ENCODE measurements around the gene SCLY. TPM values are rescaled to one million over a fixed set of nuclear protein-coding genes. Genes with fewer than 3 reads are reported as not detected.
"Not testable (repeated sequence)": the region's sequence is repeated elsewhere in the genome, so short reads cannot be mapped to it uniquely, and the experiment has no call there.

The SCLY gene
- total and polyA plus RNA-seq, 2 experiments from 2014 or later = 12.7 to 21.1 TPM

- Histone ChIP-seq H3K4me2 (no peak overlapping the region), H3K36me3 (replicated peaks; ENCODE audit: insufficient read depth, low read depth) (no peaks in the 10 kb centered on the region), H3K4me3 (no peak overlapping the region), H3K9me2 (replicated peaks; ENCODE audit: insufficient read depth) (no peaks in the 10 kb centered on the region), H3K4me1 (ENCODE audit: insufficient read depth) (peaks cover 21% of the 10 kb centered on the region), H3K9me3 (ENCODE audit: low read depth) (no peaks in the 10 kb centered on the region), H4K20me1 (ENCODE audit: insufficient read depth, poor library complexity, severe bottlenecking) (no peaks in the 10 kb centered on the region), H3K79me2 (peaks cover 15% of the 10 kb centered on the region), H3K27ac (no peak overlapping the region), H3K27me3 (no peaks in the 10 kb centered on the region), H2AFZ (no peak overlapping the region)
- no peak for DNase-seq (ENCODE audit: low spot score)
- 86% methylated on average over 9 of the region's 9 CpGs for WGBS (ENCODE audit: low lambda C conversion rate, missing lambda C conversion rate)
- TF ChIP-seq EZH2phosphoT487 (IDR thresholded peaks at IDR 0.05; ENCODE audit: low read depth, severe bottlenecking, unreplicated experiment) (no peak), EZH2 (IDR thresholded peaks at IDR 0.05; ENCODE audit: borderline replicate concordance) (no peak), CTCF (IDR thresholded peaks at IDR 0.05; ENCODE audit: poor library complexity) (no peak)
Measured at GRCh38 chr2:238066218-238066617, 5.4 kb downstream of the SCLY start.

GRCh38 chr2:238066718-238067117 lies 5.9 kb downstream of the SCLY start:
- H3K36me3 ChIP-seq (replicated peaks; ENCODE audit: insufficient read depth, low read depth); H3K4me3 ChIP-seq; H2AFZ ChIP-seq; H3K4me2 ChIP-seq; H3K27me3 ChIP-seq; H3K9me2 ChIP-seq (replicated peaks; ENCODE audit: insufficient read depth); DNase-seq (ENCODE audit: low spot score); H3K27ac ChIP-seq; H4K20me1 ChIP-seq (ENCODE audit: insufficient read depth, poor library complexity, severe bottlenecking); H3K9me3 ChIP-seq (ENCODE audit: low read depth): not testable (repeated sequence)
- H3K4me1 ChIP-seq (ENCODE audit: insufficient read depth) = peaks cover 16% of the 10 kb centered on the region
- peaks cover 15% of the 10 kb centered on the region for H3K79me2 ChIP-seq
- WGBS (ENCODE audit: low lambda C conversion rate, missing lambda C conversion rate) = over 99% methylated on average over 7 of the region's 7 CpGs

GRCh38 chr2:238067939-238068338 lies 7.1 kb downstream of the SCLY start:
- no peaks in the 10 kb centered on the region for H3K9me2 ChIP-seq (replicated peaks; ENCODE audit: insufficient read depth)
- no peaks in the 10 kb centered on the region for H3K27me3 ChIP-seq
- H3K4me3 ChIP-seq = no peak overlapping the region
- WGBS (ENCODE audit: low lambda C conversion rate, missing lambda C conversion rate) = 96% methylated on average over 7 of the region's 7 CpGs
- no peak overlapping the region for H2AFZ ChIP-seq
- no peak overlapping the region for H3K4me2 ChIP-seq
- H3K9me3 ChIP-seq (ENCODE audit: low read depth) = no peaks in the 10 kb centered on the region
- no peaks in the 10 kb centered on the region for H4K20me1 ChIP-seq (ENCODE audit: insufficient read depth, poor library complexity, severe bottlenecking)
- DNase-seq (ENCODE audit: low spot score) = no peak
- TF ChIP-seq CTCF (IDR thresholded peaks at IDR 0.05; ENCODE audit: poor library complexity) (no peak), EZH2 (IDR thresholded peaks at IDR 0.05; ENCODE audit: borderline replicate concordance) (no peak), EZH2phosphoT487 (IDR thresholded peaks at IDR 0.05; ENCODE audit: low read depth, severe bottlenecking, unreplicated experiment) (no peak)
- H3K79me2 ChIP-seq = peaks cover 2% of the 10 kb centered on the region
- H3K27ac ChIP-seq = no peak overlapping the region
- H3K36me3 ChIP-seq (replicated peaks; ENCODE audit: insufficient read depth, low read depth) = no peaks in the 10 kb centered on the region
- H3K4me1 ChIP-seq (ENCODE audit: insufficient read depth) = peaks cover 10% of the 10 kb centered on the region

- H3K9me2 ChIP-seq (replicated peaks; ENCODE audit: insufficient read depth) = no peaks in the 10 kb centered on the region
- TF ChIP-seq CTCF (IDR thresholded peaks at IDR 0.05; ENCODE audit: poor library complexity) (no peak), EZH2 (IDR thresholded peaks at IDR 0.05; ENCODE audit: borderline replicate concordance) (no peak), EZH2phosphoT487 (IDR thresholded peaks at IDR 0.05; ENCODE audit: low read depth, severe bottlenecking, unreplicated experiment) (no peak)
- no peak for DNase-seq (ENCODE audit: low spot score)
- no peaks in the 10 kb centered on the region for H4K20me1 ChIP-seq (ENCODE audit: insufficient read depth, poor library complexity, severe bottlenecking)
- no peak overlapping the region for H3K4me2 ChIP-seq
- H3K79me2 ChIP-seq = peaks cover 2% of the 10 kb centered on the region
- H3K36me3 ChIP-seq (replicated peaks; ENCODE audit: insufficient read depth, low read depth) = no peaks in the 10 kb centered on the region
- no peaks in the 10 kb centered on the region for H3K27me3 ChIP-seq
- 94% methylated on average over 10 of the region's 10 CpGs for WGBS (ENCODE audit: low lambda C conversion rate, missing lambda C conversion rate)
- H3K27ac ChIP-seq = no peak overlapping the region
- no peak overlapping the region for H3K4me3 ChIP-seq
- H3K4me1 ChIP-seq (ENCODE audit: insufficient read depth) = peaks cover 10% of the 10 kb centered on the region
- no peaks in the 10 kb centered on the region for H3K9me3 ChIP-seq (ENCODE audit: low read depth)
- no peak overlapping the region for H2AFZ ChIP-seq
Measured at GRCh38 chr2:238069021-238069709, 8.4 kb downstream of the SCLY start.

Data from hepatocyte (in vitro differentiated cells).